ENCODE measurements around the gene THOC5.

Gene THOC5

DNA sequence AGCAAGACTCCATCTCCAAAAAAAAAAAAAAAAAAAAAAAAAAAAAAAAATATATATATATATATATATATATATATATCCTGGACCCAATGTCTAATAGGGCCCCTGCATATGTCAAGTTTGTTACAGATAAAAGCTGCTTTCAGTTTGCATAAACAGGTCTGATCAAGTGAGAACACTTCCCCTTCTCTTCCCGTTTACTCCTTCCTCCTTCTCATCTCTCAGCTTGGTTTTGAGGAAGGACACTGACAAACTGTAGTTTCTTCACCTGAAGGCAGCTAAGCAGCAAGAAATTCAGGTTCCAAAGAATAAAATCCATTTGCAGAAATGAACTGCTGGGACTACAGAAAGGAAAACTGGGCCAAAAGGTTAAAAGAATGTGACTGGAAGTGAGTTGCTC is 11.7 kb downstream of the THOC5 start:
- H3K4me1 ChIP-seq: no peaks in the 10 kb centered on the region
- H3K9ac ChIP-seq: no peak overlapping the region
- no peaks in the 10 kb centered on the region for H3K36me3 ChIP-seq (ENCODE audit: control insufficient read depth, insufficient read depth, low read length)
- no peak overlapping the region for H2AFZ ChIP-seq
- no peak overlapping the region for H3K27ac ChIP-seq
- H3K4me2 ChIP-seq (ENCODE audit: low read length): no peak overlapping the region
- H3K27me3 ChIP-seq (ENCODE audit: control insufficient read depth, insufficient read depth, low read length): no peaks in the 10 kb centered on the region
- no peaks in the 10 kb centered on the region for H3K79me2 ChIP-seq
- no peaks in the 10 kb centered on the region for H3K9me3 ChIP-seq (ENCODE audit: control insufficient read depth, low read length)
- TF ChIP-seq, protein P1, sequence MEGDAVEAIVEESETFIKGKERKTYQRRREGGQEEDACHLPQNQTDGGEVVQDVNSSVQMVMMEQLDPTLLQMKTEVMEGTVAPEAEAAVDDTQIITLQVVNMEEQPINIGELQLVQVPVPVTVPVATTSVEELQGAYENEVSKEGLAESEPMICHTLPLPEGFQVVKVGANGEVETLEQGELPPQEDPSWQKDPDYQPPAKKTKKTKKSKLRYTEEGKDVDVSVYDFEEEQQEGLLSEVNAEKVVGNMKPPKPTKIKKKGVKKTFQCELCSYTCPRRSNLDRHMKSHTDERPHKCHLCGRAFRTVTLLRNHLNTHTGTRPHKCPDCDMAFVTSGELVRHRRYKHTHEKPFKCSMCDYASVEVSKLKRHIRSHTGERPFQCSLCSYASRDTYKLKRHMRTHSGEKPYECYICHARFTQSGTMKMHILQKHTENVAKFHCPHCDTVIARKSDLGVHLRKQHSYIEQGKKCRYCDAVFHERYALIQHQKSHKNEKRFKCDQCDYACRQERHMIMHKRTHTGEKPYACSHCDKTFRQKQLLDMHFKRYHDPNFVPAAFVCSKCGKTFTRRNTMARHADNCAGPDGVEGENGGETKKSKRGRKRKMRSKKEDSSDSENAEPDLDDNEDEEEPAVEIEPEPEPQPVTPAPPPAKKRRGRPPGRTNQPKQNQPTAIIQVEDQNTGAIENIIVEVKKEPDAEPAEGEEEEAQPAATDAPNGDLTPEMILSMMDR (IDR thresholded peaks at IDR 0.05): no peak
- no peak overlapping the region for H3K4me3 ChIP-seq (ENCODE audit: low read depth, low read length)

DNA sequence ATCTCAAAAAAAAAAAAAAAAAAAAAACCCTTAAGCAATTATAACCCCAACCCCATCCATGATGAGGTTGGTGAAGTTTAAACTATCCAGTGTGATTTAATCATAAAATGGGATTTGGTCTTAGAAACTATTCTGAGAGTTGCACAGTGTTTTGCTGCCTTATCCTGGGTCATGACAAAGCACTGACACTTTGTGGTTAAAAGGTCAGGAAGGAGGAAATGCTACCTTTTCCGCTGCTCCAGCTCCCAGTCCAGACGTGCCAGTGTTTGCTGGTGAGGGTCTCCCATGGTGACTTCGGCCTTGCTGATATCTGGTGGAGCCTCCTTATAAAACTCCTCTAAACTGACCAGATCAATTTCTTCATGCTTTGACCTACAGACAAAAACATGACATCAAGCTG is 14.5 kb downstream of the THOC5 start:
- H3K4me1 ChIP-seq: no peaks in the 10 kb centered on the region
- no peaks in the 10 kb centered on the region for H3K27me3 ChIP-seq (ENCODE audit: control insufficient read depth, insufficient read depth, low read length)
- no peak overlapping the region for H3K4me3 ChIP-seq (ENCODE audit: low read depth, low read length)
- no peaks in the 10 kb centered on the region for H3K9me3 ChIP-seq (ENCODE audit: control insufficient read depth, low read length)
- TF ChIP-seq, protein P1 (IDR thresholded peaks at IDR 0.05): no peak
- H3K4me2 ChIP-seq (ENCODE audit: low read length): no peak overlapping the region
- no peaks in the 10 kb centered on the region for H3K36me3 ChIP-seq (ENCODE audit: control insufficient read depth, insufficient read depth, low read length)
- no peak overlapping the region for H2AFZ ChIP-seq
- no peak overlapping the region for H3K9ac ChIP-seq
- no peak overlapping the region for H3K27ac ChIP-seq
- H3K79me2 ChIP-seq: no peaks in the 10 kb centered on the region

- Histone ChIP-seq H3K4me3 (ENCODE audit: low read depth, low read length) (no peak overlapping the region), H3K9me3 (ENCODE audit: control insufficient read depth, low read length) (no peaks in the 10 kb centered on the region), H2AFZ (no peak overlapping the region), H3K4me2 (ENCODE audit: low read length) (no peak overlapping the region), H3K27ac (no peak overlapping the region), H3K9ac (no peak overlapping the region), H3K27me3 (ENCODE audit: control insufficient read depth, insufficient read depth, low read length) (no peaks in the 10 kb centered on the region), H3K36me3 (ENCODE audit: control insufficient read depth, insufficient read depth, low read length) (no peaks in the 10 kb centered on the region), H3K79me2 (no peaks in the 10 kb centered on the region), H3K4me1 (no peaks in the 10 kb centered on the region)
- TF ChIP-seq, protein P1 (IDR thresholded peaks at IDR 0.05): no peak
These were observed 17.1 kb downstream of the THOC5 start for GRCh38 chr22:29536411-29536810.

- Histone ChIP-seq H3K27me3 (ENCODE audit: control insufficient read depth, insufficient read depth, low read length) (no peaks in the 10 kb centered on the region), H3K4me1 (no peaks in the 10 kb centered on the region), H3K79me2 (no peaks in the 10 kb centered on the region), H3K9me3 (ENCODE audit: control insufficient read depth, low read length) (no peaks in the 10 kb centered on the region), H3K9ac (no peak overlapping the region), H3K36me3 (ENCODE audit: control insufficient read depth, insufficient read depth, low read length) (no peaks in the 10 kb centered on the region), H3K4me3 (ENCODE audit: low read depth, low read length) (no peak overlapping the region), H3K4me2 (ENCODE audit: low read length) (no peak overlapping the region), H2AFZ (no peak overlapping the region), H3K27ac (no peak overlapping the region)
- TF ChIP-seq, protein P1 (IDR thresholded peaks at IDR 0.05): no peak
These were observed 22.1 kb downstream of the THOC5 start for GRCh38 chr22:29531419-29531818.

GRCh38 chr22:29530716-29531115 is 22.8 kb downstream of the THOC5 start:
- no peaks in the 10 kb centered on the region for H3K36me3 ChIP-seq (ENCODE audit: control insufficient read depth, insufficient read depth, low read length)
- TF ChIP-seq, protein P1 (IDR thresholded peaks at IDR 0.05): no peak

More at GRCh38 chr22:29530716-29531115, 22.8 kb downstream of the THOC5 start:
- no peak overlapping the region for H3K4me3 ChIP-seq (ENCODE audit: low read depth, low read length)
- H3K4me1 ChIP-seq: no peaks in the 10 kb centered on the region
- no peak overlapping the region for H3K27ac ChIP-seq
- no peaks in the 10 kb centered on the region for H3K79me2 ChIP-seq
- H3K9ac ChIP-seq: no peak overlapping the region
- H2AFZ ChIP-seq: no peak overlapping the region
- no peaks in the 10 kb centered on the region for H3K9me3 ChIP-seq (ENCODE audit: control insufficient read depth, low read length)
- H3K4me2 ChIP-seq (ENCODE audit: low read length): no peak overlapping the region
- H3K27me3 ChIP-seq (ENCODE audit: control insufficient read depth, insufficient read depth, low read length): no peaks in the 10 kb centered on the region

Measured in parathyroid adenoma (tissue), 2 donors.